GM21576 (cell line): ENCODE data around the gene DNAH1.

Experiments used
- ATAC-seq: cut with Tn5 transposase; IDR thresholded peaks from one replicate; pipeline ENCODE4 v1.9.1; 2021; ENCODE audit warnings: mild to moderate bottlenecking, moderate library complexity; ENCODE audit not compliant: unreplicated experiment

DNAH1 gene

DNA sequence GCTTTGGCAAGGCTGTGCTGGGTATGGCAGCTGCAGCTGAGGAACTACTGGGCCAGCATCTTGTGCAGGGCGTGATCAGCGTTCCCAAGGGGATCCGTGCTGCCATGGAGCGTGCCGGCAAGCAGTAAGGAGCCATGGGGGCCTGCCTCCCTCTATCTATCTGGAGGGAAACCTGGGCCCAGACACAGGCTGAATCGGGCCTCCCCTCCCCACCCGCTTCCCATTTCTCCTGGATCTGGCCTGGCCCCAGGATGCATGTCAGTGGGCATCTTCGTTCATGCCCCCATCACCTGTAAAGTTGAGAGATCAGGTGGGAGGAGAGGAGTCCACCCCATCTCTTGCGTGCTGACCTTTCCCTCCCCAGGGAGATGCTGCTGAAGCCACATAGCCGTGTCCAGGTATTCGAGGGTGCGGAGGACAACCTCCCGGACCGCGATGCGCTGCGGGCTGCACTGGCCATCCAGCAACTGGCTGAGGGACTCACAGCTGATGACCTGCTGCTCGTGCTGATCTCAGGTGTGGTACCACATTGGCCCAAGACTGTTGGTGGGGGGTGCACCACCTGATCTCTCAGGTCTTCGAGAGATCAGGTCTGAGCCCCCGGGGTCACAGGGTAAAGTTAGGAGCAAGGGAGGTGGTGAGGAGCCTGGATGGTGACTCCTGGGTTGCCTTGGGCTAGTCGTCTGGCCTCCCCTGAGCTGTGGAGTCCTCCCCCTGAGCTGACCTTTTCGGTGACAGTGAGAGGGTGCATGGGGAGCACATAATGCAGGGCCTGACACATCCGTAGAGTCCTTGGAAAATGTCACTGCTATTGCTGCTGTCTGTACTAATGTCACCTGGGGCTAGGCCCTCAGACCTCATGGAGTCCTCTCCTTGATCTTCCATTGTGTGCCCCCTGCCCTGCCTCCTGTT is 25.3 kb upstream of the DNAH1 start:
- ATAC-seq, result no peak

DNA sequence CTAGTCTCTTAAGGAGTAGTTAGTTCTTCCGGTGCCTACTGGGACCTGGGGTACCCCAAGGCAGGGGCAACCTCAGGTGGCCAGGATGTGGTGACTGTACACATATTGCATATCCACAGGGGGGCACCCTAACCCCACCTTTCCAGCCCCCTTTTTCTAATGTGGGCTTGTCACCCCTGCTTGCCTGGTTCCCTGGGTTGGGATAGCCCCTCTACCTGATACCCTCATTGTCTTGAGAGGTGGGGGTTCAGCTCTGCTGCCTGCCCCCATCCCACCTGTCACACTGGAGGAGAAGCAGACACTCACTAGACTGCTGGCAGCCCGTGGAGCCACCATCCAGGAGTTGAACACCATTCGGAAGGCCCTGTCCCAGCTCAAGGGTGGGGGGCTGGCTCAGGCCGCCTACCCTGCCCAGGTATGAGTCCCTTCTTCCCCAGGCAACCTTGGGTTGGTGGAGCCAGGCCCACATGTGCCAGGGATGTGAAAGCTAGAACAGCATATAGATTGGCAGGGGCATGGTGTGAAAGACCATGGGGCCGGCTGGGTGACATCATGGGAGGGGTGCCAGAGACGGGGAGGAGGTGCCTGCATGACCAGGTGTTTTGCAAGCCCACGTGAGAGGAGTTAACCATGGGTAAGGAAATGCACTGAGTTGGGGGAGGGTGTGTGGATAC is 24.5 kb upstream of the DNAH1 start:
- no peak for ATAC-seq

GRCh38 chr3:52292247-52293065 is 23.7 kb upstream of the DNAH1 start:
- no peak for ATAC-seq

- no peak for ATAC-seq
These were observed 22.4 kb upstream of the DNAH1 start for GRCh38 chr3:52293491-52294319.

GRCh38 chr3:52294320-52295150 is 21.6 kb upstream of the DNAH1 start:
- no peak for ATAC-seq

DNA sequence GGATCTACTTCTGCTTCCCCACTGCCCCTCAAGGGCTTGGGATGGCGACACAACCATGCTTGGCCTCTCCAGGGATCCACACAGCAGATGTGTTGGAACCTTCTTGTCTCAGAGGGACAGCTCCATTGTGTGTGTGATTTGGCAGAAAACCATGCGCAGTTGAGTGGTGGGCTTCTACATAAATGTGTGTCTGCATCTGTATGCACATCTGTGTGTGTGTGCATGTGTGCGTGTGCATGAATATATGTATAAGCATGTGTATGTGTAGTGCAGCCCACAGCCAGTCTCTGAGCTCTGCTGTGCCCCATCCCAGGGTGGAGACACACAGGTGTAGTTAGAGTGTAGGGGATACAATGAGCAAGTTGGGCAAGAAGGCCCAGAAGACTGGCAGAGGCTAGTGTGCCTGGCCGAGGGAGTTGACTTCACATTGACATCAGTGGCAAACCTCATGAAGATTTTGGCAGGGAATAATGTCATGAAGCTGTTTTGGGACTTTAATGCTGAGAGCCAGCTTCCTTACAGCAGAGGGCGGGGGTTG is 20.4 kb upstream of the DNAH1 start:
- no peak for ATAC-seq

DNA sequence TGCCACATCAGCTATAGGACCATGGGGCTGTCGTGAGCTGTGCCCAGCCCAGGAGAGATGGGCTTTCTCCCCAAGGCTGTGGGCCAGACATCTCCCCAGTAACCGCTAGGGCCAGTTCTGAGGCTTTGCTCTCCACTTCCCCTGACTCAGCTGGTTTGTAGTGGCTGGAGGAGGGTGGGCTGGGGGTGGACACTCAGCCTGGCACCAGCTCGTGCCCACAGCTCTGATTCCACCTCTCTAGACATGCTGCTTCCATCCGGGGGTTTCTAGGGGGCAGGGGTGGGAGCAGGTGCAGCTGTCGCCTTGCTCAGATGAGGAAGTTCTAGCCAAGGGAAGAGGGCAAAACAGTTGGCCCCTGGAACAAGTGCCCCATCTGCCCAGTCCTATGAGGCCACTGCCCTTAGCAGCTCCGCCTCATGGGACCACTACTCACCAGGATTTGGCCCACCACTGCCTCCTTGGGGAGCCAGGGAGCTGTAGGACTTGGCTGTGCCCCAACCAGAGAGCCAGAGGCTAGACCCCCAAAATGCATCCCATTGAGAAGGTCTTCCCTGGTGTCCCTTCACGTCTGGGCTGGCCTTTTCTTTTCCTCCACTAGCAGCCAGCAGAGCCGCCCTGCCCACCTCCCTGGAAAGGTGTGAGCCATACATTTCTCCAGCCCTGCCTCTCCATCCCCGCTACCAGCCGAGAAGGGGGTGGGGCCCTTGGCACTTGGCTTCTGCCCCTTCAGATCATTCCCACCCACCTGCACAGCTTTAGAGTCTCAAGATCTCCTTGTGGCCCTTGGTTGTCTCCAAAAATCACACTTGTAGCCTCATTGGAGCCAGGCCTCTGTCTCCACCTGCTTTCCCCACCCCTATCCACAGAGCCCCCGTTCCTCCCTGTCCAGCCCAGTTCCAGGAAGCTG is 18.6 kb upstream of the DNAH1 start:
- no peak for ATAC-seq

DNA sequence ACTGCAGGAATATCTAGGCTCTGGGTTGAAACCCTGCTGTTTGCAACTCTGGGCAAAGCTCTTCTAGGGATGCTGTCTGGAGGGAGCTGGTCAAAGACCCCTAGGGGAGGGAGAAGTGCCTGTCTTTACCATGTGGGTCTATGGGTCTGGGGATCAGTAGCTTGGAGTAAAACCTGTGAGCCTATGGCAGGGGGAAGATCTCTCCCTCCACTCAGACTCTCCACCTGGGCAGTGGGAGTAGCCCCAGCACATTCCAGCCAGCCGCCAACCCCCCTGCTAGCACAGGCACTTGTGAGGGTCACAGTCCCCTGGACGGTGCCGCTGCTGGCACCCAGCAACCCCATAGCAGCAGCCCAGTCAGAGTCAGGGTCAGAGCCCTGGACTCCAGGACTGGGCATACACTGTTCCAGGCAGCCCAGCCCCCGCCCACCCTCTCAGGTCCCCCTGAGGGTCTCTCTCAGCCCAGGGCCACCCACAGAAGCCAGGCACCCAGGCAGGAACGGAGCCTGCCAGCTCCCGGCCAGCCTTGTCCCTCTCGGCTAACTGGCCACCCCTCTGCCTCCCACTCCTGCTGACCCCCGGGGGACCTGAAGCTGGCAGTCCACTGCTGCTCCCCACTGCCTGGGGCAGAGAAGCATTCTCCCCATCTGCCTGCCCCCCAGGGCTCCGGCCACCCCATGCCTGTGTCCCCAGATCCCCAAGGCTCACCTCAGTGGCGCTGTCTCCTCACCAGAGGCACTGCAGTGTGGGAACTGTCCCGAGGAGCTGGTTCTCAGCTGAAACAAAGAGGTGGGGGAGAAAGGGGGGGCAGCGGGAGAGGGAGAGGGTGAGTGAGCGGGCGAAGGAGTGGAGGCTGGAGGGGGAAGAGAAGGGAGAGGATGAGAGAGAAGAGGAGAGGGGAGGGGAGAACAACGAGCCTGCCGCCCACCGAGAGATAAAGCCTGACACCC is 17.7 kb upstream of the DNAH1 start:
- no peak for ATAC-seq

GRCh38 chr3:52299247-52299878 is 16.8 kb upstream of the DNAH1 start:
- no peak for ATAC-seq

- no peak for ATAC-seq
These were observed 16.1 kb upstream of the DNAH1 start for GRCh38 chr3:52299879-52300611.

DNA sequence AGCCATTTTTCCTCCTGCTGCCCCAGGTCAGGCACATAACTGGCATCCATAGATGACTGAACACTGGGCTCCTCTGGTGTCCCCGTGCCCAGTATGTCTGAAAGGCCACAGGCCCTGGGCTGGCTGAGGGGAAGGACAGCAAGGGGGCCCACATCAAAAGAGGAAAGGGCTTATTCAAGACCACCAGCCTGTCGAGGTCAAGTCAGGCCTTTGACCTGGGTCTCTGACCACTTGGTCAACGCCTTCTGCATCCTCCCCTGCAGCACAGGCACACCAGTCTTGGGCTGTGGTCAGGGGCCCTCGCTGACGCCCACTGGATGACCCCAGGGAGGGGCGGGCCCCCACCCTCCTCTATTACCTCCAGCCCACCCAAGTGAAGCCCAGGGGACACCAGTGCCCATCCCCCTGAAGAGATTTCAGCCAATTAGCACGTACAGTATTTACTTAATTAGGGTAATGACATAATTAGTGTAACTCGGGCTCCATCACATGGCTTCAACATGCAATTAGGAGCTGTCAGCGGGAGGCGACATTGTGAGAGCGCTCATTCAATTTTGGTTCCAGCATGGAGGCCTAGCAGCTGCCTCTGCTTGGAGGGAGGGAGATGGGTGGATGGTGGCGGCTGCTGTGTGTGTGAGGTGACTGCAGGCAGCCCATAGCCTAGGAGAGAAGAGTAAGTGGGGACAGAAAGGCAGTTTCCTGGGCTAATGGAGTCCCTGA is 13.5 kb upstream of the DNAH1 start:
- ATAC-seq, result no peak

GRCh38 chr3:52303811-52304210 is 12.3 kb upstream of the DNAH1 start:
- ATAC-seq, result no peak

DNA sequence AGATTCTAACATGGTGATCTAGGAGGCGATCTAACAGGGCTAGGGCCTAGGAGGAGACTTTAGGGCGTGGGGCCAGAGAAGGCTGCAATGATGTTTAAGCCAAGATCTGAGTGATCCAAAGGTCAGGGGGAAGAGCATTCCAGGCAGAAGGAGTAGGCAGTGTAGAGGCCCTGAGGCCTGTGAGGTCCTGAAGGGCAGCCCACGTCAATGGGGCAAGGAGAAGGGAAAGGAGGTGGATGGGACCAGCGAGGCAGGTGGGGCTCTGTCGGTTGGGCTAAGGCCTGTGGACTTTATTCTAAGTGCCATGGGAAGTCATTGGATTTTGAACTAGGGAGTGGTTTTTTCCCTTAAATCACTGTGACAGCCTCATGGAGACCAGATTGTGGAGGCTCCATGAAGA is 10.2 kb upstream of the DNAH1 start:
- no peak for ATAC-seq

DNA sequence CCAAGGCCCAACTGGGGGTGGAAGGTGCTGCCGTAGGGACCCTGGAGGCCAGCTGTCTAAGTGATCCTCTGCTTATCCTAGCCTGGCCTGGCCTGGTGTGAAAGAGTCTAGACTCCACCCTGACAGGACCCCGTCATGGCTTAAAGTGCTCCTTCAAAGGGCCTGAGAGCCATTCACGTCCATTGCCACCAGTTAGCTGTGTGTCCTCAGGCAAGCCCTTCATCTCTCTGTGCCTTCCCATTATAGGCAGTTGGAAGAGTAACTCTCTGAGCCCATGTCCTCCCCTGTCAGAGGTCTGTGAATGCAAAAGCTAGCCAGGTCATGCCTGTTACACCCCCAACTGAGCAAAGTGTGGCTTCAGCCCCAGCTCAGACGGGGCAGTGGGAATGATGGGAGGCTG is 9.1 kb upstream of the DNAH1 start:
- no peak for ATAC-seq

GRCh38 chr3:52308308-52308707 is 7.8 kb upstream of the DNAH1 start:
- no peak for ATAC-seq
